ENCODE data around the gene ROBO1.

Gene ROBO1

DNA sequence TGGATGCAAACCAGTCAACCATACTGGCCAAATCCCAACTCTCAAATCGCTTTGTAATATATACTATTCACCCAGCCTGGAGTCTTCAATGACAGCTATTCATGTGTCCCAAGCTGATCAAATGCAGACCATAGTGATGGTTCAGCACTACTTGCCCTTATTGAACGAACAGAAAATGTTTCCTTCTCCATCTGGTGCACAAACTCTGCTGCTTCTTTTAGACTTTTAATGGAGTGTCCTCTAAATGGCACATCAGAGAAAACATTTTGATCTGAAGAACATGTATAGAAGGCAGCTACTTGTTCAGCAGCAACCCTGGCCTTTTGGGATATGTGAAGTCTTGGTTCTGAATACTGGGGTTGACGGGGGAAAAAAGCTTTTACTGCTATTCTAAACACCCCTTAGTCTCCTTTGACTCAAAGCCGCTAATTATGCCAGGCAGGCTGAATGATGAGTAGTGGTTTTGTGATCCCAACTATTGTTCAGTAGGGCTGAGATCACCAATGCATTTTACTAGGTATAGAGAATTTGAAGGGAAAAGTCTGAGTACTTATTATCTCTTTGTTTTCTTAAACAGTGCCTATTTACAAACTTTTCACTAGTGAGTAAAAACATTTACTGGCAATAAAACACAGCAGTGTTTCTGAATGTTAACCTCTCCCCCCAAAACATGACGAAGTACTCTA, 781.2 kb downstream of the ROBO1 start:
- Mint-ChIP-seq H3K9me3 (peaks cover 11% of the 10 kb centered on the region), H3K27ac (ENCODE audit: low read depth) (no peak overlapping the region), H3K4me1 (no peaks in the 10 kb centered on the region), H3K27me3 (no peaks in the 10 kb centered on the region), H3K4me3 (no peak overlapping the region), H3K36me3 (ENCODE audit: insufficient read depth) (no peaks in the 10 kb centered on the region)
- ATAC-seq (replicated peaks; ENCODE audit: extremely low read depth, poor library complexity, severe bottlenecking) (no peak), DNase-seq (ENCODE audit: low spot score in 2 of 2) (no peak)

DNA sequence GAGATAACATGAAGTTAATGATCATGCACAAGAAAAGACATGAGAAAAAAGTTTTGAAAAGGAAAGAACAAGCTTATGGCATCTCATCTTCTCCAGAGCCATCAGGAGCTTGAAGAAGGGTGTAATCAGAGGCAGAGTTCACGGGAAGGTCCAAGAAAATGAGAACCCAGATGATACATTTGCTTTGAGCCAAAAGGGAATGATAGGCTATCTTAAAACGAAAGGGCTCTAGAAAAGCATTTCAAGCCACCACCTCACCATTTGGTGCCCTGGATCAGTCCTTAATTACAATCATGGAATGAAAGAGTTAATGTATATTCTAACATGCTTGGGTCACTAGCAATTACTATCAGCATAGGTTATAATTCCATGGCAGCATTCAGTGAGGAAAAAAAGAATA, 781.8 kb downstream of the ROBO1 start:
- no peak for ATAC-seq (replicated peaks; ENCODE audit: extremely low read depth, poor library complexity, severe bottlenecking)

DNA sequence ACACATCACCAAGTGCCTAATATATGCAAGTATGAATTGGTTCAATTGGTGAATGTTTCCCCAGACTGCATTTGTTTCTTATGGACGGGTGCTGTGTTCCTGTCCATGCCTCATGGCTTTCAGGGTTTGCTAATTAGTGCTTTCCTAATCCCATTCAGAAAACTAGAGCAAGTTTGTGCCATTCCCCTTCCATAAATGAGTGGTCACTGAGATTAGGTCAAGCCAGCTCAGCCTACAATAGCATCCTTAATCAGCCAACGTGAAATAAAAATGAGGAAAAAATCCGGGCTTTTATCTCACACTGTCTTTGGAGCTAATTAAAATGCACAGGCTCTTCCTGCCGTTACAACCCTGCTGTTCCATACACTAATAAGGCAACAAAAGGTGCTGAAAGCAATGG, 788.8 kb downstream of the ROBO1 start:
- no peaks in the 10 kb centered on the region for H3K27me3 Mint-ChIP-seq
- DNase-seq (ENCODE audit: low spot score in 2 of 2) (no peak), ATAC-seq (replicated peaks; ENCODE audit: extremely low read depth, poor library complexity, severe bottlenecking) (no peak)
- H3K9me3 Mint-ChIP-seq, result peaks cover 6% of the 10 kb centered on the region
- no peaks in the 10 kb centered on the region for H3K4me1 Mint-ChIP-seq
- no peak overlapping the region for H3K27ac Mint-ChIP-seq (ENCODE audit: low read depth)
- no peak overlapping the region for H3K4me3 Mint-ChIP-seq
- no peaks in the 10 kb centered on the region for H3K36me3 Mint-ChIP-seq (ENCODE audit: insufficient read depth)

More for the DNA sequence above, 781.8 kb downstream of the ROBO1 start:
- no peak overlapping the region for H3K27ac Mint-ChIP-seq (ENCODE audit: low read depth)
- H3K36me3 Mint-ChIP-seq (ENCODE audit: insufficient read depth), result no peaks in the 10 kb centered on the region
- DNase-seq (ENCODE audit: low spot score in 2 of 2), result no peak
- H3K4me1 Mint-ChIP-seq, result no peaks in the 10 kb centered on the region
- no peaks in the 10 kb centered on the region for H3K27me3 Mint-ChIP-seq
- no peak overlapping the region for H3K4me3 Mint-ChIP-seq
- H3K9me3 Mint-ChIP-seq, result peaks cover 11% of the 10 kb centered on the region

DNA sequence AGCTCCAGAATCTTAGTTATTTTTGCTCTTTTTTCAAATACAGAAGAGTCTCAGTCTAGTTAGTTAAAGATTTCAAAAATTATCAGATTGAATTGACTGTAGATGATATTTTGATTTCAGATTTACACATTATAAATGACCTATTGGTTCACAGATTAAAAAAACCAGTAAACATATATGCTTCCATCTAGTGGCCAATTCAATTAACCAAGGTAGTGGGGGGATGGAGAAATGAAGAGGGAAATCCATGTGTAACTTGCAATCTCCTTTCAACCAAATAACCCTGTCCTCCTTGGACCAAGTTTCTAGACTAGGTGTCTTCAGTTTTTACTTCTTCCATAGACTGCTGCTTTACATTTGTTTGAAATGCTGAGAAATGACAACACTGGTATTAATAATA, 789.8 kb downstream of the ROBO1 start:
- Mint-ChIP-seq H3K27ac (ENCODE audit: low read depth) (no peak overlapping the region), H3K4me1 (no peaks in the 10 kb centered on the region), H3K9me3 (peaks cover 9% of the 10 kb centered on the region), H3K4me3 (no peak overlapping the region), H3K36me3 (ENCODE audit: insufficient read depth) (no peaks in the 10 kb centered on the region), H3K27me3 (no peaks in the 10 kb centered on the region)
- ATAC-seq (replicated peaks; ENCODE audit: extremely low read depth, poor library complexity, severe bottlenecking), result no peak
- no peak for DNase-seq (ENCODE audit: low spot score in 2 of 2)

DNA sequence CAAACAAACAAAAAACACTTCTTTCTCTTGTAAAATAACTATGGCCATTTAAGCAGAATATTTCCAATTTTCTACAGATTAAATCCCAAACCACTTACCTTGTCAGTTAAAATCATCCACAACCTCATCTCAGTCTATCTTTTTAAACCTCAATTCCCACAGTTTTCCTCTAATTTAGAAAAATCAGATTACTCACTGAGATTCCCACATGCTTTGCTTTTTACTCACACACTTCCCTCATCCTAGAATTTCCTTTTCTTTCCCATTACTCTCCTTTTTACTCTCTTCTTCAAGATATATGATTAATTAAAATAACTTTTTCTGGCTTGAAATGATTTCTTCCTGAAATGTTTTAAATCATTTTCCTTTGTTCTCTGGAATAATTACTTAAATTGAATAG, 790.7 kb downstream of the ROBO1 start:
- ATAC-seq (replicated peaks; ENCODE audit: extremely low read depth, poor library complexity, severe bottlenecking) (no peak), DNase-seq (ENCODE audit: low spot score in 2 of 2) (no peak)
- Mint-ChIP-seq H3K36me3 (ENCODE audit: insufficient read depth) (no peaks in the 10 kb centered on the region), H3K27ac (ENCODE audit: low read depth) (no peak overlapping the region), H3K4me3 (no peak overlapping the region), H3K4me1 (no peaks in the 10 kb centered on the region), H3K9me3 (peaks cover 9% of the 10 kb centered on the region), H3K27me3 (no peaks in the 10 kb centered on the region)

DNA sequence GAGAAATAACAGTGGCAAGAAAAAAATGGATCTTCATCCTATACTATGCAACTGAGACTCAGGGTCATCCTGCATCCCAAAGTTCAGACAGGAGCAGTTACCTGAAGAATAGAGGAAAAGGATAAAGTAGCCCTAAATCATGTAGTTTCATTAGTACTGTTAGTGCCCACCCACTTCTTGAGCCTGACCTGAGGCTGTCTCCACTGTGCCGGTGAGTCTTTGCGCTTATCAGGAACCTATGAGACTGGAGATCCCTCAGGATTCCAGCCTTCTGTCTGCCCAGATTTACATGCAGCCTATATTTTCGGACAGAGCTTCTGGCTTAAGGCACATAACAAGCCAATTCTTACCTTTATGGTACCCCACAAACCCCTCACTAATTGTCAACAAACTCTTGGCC, 791.6 kb downstream of the ROBO1 start:
- no peaks in the 10 kb centered on the region for H3K4me1 Mint-ChIP-seq
- DNase-seq (ENCODE audit: low spot score in 2 of 2) (no peak), ATAC-seq (replicated peaks; ENCODE audit: extremely low read depth, poor library complexity, severe bottlenecking) (no peak)
- no peaks in the 10 kb centered on the region for H3K27me3 Mint-ChIP-seq
- no peaks in the 10 kb centered on the region for H3K36me3 Mint-ChIP-seq (ENCODE audit: insufficient read depth)
- no peak overlapping the region for H3K4me3 Mint-ChIP-seq
- peaks cover 6% of the 10 kb centered on the region for H3K9me3 Mint-ChIP-seq
- H3K27ac Mint-ChIP-seq (ENCODE audit: low read depth), result no peak overlapping the region

DNA sequence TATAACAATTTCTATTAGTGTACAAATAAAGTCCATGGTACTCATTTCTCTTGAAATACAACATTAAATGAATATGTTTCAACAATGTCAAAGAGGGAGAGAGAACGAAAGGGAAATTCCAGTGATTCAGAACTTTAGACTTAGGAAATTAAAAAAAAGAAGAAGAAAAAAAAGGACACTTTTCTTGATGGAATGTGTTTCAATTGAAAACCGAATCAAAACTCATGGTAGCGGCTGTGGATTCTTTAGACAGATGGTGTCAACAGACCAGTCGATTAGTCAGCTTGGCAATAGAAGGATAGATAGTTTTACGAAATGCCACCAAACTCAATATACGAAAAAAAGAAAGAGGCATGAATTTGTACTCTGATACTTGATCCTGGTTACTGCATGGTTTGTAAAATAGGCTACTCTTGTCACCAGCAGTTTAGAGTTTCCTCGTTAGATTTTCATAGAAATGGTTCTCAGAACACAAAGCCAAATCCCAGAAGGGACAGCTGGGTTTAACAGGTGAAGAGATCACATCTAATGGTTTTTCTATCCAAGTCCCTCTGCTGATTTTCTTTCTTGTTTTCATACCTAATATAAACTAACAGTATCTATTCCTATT, 793.5 kb downstream of the ROBO1 start:
- H3K27me3 Mint-ChIP-seq, result no peaks in the 10 kb centered on the region
- no peak overlapping the region for H3K4me3 Mint-ChIP-seq
- DNase-seq (ENCODE audit: low spot score in 2 of 2) (no peak), ATAC-seq (replicated peaks; ENCODE audit: extremely low read depth, poor library complexity, severe bottlenecking) (no peak)
- peaks cover 6% of the 10 kb centered on the region for H3K9me3 Mint-ChIP-seq
- H3K27ac Mint-ChIP-seq (ENCODE audit: low read depth), result no peak overlapping the region
- H3K4me1 Mint-ChIP-seq, result no peaks in the 10 kb centered on the region
- no peaks in the 10 kb centered on the region for H3K36me3 Mint-ChIP-seq (ENCODE audit: insufficient read depth)

DNA sequence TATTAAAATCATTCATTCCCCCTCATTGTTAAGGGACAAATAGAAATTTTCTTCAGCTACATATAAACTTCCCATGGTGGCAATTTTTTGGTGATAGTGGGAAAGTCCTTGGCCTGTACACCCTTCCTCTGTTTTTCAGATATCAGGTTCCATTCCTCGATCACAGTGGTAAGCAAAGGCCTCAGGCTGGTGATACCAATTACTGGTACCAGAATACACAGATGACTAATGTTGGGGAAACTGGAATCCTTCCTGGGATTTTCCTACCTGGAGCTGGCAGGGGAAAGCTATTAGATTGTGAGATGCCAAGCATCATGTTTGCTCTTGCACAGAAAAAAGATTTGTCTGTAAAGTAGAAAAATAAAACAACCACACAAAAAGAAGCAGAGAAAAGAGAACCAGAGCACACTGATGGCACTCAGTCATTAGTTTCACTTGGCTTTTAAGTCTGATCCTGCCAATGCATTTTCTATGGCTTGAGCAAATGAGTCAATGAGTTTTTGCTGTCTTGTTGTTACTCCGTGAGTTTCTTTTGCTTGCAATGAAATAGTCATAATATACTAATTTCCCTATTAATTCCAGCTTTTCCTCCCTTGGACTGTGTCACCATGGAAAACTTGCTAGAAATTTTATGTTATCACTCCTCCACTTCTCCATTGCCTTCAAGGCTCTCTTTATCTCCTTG, 795.0 kb downstream of the ROBO1 start:
- Mint-ChIP-seq H3K27me3 (no peaks in the 10 kb centered on the region), H3K36me3 (ENCODE audit: insufficient read depth) (no peaks in the 10 kb centered on the region), H3K4me3 (no peak overlapping the region), H3K27ac (ENCODE audit: low read depth) (no peak overlapping the region), H3K4me1 (no peaks in the 10 kb centered on the region), H3K9me3 (peaks cover 6% of the 10 kb centered on the region)
- no peak for DNase-seq (ENCODE audit: low spot score in 2 of 2)
- no peak for ATAC-seq (replicated peaks; ENCODE audit: extremely low read depth, poor library complexity, severe bottlenecking)

DNA sequence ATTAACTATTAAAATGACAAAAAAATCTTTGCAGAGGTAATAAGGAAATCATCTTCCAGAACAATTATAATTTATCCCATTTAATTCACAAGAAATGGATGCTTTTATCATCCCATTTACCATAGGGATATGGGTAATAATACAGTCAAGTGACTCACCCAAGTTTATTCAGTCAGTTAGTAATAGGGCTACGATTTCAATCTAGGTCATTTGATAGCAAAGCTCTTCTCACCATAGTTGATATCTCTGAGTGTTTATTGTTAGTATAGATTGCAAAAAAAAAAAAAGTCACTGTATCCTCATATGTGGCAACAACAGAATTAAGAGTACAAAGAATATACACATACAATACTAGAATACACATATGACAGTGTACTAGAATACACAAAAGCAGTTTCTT, 797.1 kb downstream of the ROBO1 start:
- H3K4me1 Mint-ChIP-seq, result no peaks in the 10 kb centered on the region

DNA sequence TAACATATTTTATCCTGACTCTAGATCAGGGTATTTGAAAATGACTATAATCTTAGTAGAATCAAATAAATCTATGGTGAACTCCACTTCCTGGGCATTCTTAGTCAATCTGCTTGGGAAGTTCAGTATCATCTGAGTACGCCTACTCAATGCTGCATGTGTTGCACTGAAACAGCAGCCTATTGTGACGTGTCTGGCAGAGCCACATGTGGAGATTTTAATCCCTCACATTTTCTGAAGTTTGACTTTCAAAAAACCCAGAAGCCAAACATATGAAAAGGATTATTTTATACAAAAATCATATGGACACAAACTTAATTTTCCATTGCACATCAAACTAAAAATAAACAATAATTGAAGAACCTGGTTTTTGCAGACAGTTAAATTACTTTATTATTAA, 798.3 kb downstream of the ROBO1 start:
- H3K27ac Mint-ChIP-seq (ENCODE audit: low read depth), result no peak overlapping the region
- no peaks in the 10 kb centered on the region for H3K27me3 Mint-ChIP-seq
- DNase-seq (ENCODE audit: low spot score in 2 of 2), result no peak
- H3K36me3 Mint-ChIP-seq (ENCODE audit: insufficient read depth), result no peaks in the 10 kb centered on the region
- no peaks in the 10 kb centered on the region for H3K4me1 Mint-ChIP-seq
- no peak overlapping the region for H3K4me3 Mint-ChIP-seq
- no peak for ATAC-seq (replicated peaks; ENCODE audit: extremely low read depth, poor library complexity, severe bottlenecking)
- peaks cover 16% of the 10 kb centered on the region for H3K9me3 Mint-ChIP-seq

More for the DNA sequence above, 797.1 kb downstream of the ROBO1 start:
- Mint-ChIP-seq H3K27me3 (no peaks in the 10 kb centered on the region), H3K9me3 (peaks cover 14% of the 10 kb centered on the region), H3K27ac (ENCODE audit: low read depth) (no peak overlapping the region), H3K36me3 (ENCODE audit: insufficient read depth) (no peaks in the 10 kb centered on the region), H3K4me3 (no peak overlapping the region)
- ATAC-seq (replicated peaks; ENCODE audit: extremely low read depth, poor library complexity, severe bottlenecking), result no peak
- DNase-seq (ENCODE audit: low spot score in 2 of 2), result no peak

DNA sequence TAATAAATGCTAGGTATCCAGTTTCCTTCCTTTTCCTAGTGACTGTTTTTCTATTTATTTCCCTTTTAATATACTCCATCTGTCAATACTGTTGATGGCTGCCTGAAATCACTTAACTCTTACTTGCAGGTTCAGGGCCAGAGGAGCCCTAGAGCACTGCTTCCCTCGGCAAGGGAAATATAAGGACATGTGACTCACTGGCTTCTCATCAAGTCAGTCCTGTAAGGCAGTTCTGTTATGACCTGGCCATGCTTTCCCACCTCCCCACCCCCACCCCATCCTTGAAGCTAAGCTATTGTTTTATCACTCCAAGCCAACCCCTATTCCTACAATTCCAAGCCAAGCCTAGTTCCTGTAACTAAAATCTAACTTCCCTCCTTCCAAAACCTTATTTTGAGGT, 800.7 kb downstream of the ROBO1 start:
- H3K27ac Mint-ChIP-seq (ENCODE audit: low read depth), result no peak overlapping the region
- no peaks in the 10 kb centered on the region for H3K36me3 Mint-ChIP-seq (ENCODE audit: insufficient read depth)
- DNase-seq (ENCODE audit: low spot score in 2 of 2) (no peak), ATAC-seq (replicated peaks; ENCODE audit: extremely low read depth, poor library complexity, severe bottlenecking) (no peak)
- no peaks in the 10 kb centered on the region for H3K27me3 Mint-ChIP-seq
- no peak overlapping the region for H3K4me3 Mint-ChIP-seq
- no peaks in the 10 kb centered on the region for H3K4me1 Mint-ChIP-seq
- peaks cover 17% of the 10 kb centered on the region for H3K9me3 Mint-ChIP-seq

DNA sequence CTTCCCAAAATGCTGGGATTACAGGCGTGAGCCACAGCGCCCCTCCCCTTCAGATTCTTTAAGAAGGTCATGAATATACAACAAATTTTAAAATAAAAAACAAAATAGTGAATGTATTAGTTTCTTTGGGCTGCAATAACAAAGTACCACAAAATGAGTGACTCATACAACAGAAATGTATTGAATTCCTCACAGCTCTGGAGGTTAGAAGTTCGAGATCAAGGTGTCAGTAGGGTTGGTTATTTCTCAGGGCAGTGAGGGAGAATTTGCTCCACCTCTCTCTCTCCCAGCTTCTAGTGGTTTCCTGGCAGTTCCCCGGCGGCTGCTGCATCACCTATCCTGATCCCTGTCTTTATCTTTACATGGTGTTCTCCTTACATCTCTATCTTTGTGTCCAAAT, 804.0 kb downstream of the ROBO1 start:
- Mint-ChIP-seq H3K36me3 (ENCODE audit: insufficient read depth) (no peaks in the 10 kb centered on the region), H3K4me1 (no peaks in the 10 kb centered on the region), H3K27me3 (no peaks in the 10 kb centered on the region), H3K9me3 (peaks cover 17% of the 10 kb centered on the region), H3K4me3 (no peak overlapping the region), H3K27ac (ENCODE audit: low read depth) (no peak overlapping the region)
- DNase-seq (ENCODE audit: low spot score in 2 of 2), result no peak
- ATAC-seq (replicated peaks; ENCODE audit: extremely low read depth, poor library complexity, severe bottlenecking), result no peak

DNA sequence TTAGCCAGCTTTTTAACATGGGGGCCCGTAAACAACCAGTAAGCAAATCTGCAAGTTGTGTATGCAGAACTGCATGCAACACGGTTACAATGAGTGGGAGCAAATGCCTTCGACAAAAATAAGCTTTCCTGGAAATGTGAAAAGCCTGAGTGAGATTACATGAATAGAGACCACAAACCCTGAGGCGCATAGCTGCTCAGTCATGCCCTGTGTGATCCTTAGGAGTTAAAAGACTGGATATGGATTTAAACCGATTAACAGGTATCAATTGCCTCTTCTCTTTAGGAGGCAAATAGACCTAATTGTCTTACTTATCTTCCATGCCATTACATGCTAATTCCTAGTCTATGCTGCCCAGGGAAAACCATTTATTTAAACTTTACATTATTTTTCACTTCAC, 810.3 kb downstream of the ROBO1 start:
- Mint-ChIP-seq H3K9me3 (no peaks in the 10 kb centered on the region), H3K36me3 (ENCODE audit: insufficient read depth) (no peaks in the 10 kb centered on the region), H3K27ac (ENCODE audit: low read depth) (no peak overlapping the region), H3K4me3 (no peak overlapping the region), H3K27me3 (no peaks in the 10 kb centered on the region), H3K4me1 (no peaks in the 10 kb centered on the region)
- ATAC-seq (replicated peaks; ENCODE audit: extremely low read depth, poor library complexity, severe bottlenecking) (no peak), DNase-seq (ENCODE audit: low spot score in 2 of 2) (no peak)
